ENCODE measurements around the gene CASP6.

The CASP6 gene

DNA sequence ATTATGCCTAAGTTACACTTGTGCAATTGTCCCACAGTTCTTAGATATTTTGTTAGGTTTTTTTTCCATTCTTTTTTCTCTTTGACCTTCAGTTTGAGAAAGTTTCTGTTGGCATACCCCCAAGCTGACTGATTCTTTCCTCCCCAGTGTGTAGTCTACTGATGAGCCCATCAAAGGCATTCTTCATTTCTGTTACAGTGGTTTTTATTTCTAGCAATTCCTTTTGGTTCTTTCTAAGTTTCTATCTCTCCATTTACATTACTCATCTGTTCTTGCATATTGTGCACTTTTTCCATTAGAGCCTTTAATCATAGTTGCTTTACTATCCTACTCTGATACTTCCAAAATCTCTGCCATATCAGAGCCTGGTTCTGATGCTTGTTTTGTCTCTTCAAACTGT is 31.9 kb downstream of the CASP6 start:
- no peak for DNase-seq

DNA sequence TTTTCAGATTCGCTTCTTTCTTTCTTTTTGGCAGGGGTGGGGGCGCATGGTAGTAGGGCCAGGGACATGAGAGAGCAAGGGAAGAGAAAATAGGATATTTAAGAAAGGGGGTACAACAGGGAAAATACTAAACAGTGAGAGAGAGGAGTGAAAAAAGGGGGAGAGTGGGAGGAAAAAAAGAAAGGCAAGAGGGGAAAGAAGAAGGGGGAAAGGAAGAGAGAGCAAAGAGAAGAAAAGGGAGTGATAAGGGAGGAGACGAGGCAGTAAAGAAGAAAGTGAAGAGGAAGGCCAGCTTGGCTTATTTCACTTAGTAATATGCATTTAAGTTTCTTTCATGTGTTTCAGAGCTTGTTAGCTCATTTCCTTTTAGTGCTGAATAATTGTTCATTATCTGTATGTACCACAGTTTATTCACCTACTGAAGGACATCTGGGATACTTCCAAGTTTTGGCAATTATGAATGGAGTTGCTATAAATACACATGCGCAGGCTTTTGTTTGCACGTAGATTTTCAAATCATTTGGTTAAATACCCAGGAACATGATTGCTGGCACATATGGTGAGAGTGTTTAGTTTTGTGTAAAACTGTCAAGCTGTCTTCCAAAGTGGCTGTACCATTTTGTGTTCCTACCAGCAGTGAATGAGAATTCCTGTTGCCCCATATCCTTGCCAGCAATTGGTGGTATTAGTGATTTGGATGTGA is 37.3 kb downstream of the CASP6 start:
- DNase-seq: no peak

DNA sequence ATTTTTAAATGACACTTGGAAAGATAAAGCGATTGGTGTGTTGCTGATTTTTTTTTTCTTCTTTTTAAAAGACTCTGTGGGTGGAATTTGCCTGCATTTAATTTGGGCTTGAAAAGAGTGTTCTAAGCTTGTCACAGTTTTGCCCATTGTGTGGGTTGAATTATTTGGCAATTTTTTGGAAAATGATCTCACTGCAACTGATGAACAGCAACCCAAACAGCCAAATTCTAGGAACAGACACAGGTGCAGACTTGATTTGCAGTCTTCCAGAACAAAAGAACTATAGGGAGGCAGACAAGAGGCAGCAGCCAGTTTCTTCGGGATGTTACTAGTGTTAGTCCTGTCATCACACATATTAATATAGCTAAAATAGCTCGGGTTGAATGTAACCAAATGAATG is 40.5 kb downstream of the CASP6 start:
- DNase-seq: no peak

DNA sequence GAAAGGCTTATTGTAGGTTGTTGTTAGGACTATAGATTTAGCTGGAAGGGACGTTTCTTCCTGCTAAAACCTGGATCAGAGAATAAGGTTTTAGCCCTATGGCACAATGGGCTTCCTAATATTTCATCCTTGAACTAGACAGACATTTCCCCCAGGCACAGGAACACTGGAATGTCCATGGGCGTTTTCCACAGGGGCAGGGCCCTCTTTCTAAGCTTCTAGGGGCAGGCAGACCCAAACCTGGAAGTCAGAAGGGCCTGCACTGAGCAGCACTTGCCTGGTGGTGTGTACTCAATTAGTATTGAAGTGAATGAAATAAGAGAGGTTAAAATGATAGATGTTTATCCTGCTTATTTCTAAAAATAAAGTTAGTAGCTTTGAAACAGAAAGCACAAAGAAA is 41.1 kb downstream of the CASP6 start:
- no peak for DNase-seq

DNA sequence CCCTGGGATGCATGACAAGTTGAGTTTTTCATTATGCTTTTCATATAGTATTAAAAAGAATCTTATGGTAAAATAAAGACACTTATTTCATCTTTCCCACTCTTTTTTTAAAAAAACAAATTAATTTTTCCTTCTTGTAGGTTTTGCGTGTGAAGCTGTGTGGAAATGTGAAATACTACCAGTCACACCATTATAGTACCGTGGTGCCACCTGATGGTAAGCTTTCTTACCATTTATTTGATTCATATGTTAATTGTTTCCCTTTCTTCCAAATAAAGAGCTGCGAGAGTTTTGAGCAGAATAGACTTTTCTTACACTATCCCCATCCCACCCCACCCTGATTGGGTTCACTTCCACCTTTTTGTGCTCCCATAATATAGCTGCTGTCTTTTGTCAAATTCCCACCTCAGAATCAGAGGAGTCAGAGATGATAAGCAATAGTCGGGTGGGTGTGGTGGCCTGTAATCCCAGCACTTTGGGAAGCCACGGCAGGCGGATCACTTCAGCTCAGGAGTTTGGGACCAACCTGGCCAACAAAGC is 44.3 kb downstream of the CASP6 start:
- no peak for DNase-seq

DNA sequence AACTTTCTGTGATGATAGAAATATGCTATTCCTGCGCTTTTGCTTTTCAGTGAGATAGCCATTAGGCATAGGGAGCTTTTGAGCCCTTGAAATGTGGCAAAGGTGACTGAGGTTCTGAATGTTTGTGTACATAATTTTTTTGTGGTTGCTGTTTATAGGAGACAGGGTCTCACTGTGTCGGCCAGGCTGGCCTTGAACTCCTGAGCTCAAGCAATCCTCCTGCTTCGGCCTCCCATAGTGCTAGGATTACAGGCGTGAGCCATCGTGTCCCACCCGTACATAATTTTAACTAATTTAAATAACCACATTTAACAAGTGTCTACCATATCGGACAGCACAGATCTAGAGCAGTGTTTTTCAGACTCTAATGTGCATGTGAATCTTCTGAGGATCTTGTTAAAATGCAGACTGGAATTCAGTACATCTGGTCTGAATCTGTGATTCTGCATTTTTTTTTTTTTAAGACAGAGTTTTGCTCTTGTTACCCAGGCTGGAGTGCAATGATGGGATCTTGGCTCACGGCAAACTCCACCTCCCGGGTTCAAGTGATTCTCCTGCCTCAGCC is 45.3 kb downstream of the CASP6 start:
- DNase-seq: no peak

DNA sequence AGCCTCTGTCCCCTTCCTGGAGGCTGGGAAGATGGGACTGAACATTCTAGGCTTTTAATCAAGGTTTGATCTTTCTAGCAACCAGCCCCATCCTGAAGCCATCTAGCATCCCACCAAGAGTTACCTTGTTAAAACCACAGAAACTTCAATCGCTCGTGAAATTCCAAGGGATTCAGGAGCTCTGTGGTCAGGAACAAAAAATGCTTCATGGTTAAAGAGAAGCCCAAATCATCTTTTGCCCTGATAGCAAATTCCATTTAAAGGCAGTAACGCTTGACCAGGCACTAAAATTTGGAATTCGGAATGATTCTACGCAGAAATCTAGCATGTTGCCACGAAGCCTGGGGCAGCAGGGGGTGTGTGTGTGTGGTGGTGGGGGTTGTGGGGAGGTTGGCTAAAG is 47.8 kb downstream of the CASP6 start:
- DNase-seq: no peak

DNA sequence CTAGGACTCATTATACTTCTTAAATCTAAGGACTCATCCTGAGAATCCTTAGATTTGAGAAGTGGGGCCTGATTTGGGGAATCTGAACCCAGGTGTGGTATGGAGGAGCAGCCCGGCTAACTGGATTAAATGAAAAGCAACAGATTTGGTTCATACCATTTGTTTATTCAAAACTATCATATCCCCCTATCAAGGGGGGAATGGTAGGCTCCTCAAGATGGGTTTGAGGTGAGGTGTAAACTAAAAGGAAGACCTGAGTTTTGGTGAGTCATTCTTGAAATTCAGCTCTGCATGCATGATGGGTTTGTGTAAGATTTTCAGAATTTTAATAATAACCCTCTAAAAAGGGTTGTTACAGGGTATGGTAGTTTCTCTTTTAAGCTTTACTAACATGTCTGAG is 53.4 kb downstream of the CASP6 start:
- DNase-seq: peak in 1 of 5 donors; percentile 87

DNA sequence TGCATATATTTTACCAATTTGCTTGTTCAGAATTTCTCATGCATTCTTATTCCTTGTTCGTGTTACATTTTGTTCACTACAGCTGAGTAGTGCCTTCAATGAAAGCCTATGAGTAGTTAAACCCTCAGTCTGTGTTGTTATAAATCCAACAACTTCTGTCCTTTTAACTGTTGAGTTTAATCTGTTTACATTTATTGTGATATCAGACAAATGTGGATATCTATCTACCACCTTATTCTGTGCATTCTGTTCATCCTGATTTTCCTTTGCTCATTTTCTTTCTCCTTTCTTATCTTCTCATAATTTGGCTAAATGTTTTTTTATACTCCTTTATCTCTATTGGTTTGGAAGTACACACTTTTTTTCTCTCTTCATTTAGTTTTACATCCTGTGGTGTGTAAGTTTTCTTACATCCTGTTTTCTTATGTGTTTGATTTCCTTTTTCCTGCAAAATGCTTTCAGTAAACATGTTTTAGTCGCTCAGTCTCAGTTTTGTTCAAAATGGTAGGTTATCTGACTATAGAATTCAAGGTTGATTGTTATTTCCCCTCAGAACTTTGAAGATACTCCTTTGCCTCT is 54.2 kb downstream of the CASP6 start:
- DNase-seq: peak in 1 of 5 donors; percentile 60

DNA sequence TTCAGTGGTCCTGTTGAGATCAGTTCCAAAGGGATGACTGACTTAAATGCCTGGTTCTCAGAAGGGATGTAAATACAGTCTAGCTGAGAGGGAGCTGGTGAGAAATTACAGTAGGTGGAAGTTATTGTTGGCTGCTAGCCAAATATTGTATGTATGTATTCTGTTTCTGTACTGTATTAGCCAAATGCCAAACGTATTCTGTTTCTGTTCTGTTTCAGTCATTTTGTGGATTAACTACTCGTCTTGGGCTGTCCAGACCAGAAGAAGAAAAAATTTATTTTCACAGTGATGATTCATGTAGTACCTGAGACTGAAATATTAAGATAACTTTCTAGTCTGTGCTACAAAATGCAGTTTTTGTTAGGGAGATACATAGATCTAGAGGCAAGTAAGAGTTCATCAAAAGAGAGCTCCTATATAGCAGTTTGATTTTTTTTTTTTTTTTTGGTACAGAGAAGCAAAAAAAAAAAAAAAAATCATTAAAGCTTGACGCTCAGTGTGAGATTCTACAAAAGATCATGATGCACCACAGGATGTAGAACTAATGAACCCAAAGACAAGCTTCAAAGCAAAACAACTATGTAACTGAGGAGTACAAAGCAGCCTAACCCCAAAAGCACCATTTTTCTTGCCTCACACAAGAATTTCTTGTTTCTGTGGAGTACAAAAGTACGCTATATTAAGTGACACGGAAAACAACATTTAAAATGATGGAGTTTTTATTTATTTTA is 54.8 kb downstream of the CASP6 start:
- peak in 2 of 5 donors; percentile 22 to 76 for DNase-seq

DNA sequence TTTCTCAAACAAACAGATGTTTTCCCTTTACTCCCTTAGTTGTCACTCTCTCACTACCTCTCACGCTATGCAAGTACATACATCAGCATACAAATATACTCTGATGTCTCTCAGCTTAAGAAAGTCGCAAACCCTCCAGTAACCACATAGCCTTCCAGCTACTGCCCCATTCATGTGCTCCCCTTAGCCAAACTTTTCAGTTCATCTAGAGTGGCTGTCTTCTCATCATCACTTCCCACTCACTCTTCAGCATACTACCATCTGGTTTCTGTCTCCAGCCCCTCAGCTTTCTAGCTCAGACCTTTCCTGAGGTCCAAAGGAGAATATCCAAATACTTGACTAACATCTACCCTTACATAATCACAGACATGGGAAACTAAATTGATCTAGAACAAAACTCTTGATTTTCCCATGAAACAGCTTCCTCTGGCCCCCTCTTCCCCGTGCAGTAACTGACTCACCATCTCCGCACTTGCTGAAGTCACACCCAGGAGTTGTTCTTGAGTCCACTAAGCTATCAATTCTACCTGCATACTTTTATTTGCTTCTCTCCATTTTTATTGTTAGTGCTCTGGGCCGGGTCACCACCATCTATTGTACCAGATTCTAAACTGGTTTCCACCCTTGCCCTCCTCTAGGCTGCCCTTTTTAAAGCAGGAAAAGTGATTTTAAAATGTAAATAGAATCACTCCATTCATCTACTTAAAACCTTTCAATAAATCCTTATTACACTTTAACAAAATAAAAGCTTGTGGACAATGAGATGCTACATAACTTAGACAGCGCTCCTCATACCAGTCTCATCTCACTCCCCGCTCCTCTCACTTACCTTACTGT is 57.2 kb downstream of the CASP6 start:
- peak in 1 of 5 donors; percentile 6 for DNase-seq

DNA sequence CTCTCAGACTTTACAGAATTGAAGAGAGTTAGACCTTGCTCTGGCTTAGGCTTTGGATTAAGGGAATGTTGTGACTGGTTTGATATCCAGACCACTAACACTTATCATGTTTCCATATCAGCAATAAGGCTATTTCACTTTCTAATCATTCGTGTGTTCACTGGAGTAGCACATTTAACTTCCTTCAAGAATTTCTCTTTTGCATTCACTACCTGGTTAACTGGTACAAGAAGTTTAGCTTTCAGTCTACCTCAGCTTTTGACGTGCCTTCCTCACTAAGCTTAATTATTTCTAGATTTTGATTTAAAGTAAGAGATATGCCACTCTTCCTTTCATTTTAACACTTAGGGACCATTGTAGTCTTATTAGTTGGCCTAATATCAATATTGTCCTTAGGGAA is 62.6 kb downstream of the CASP6 start:
- DNase-seq: no peak
